OCI-LY3 (cell line): ENCODE data around the gene TMEM222.

Experiments used
- CTCF ChIP-seq: fragments of 200-600, 300-600 bp; sonication (generic); IDR thresholded peaks from 2 replicates; pipeline ENCODE4 v1.5.1; 2014; ENCODE audit warnings: antibody characterized with exemption, low read length, low read depth
- EZH2phosphoT487 ChIP-seq: fragments of 200-600 bp; shearing (Covaris generic); IDR thresholded peaks from 2 replicates; pipeline ENCODE4 v1.6.1; 2018; ENCODE audit warnings: antibody characterized with exemption, mixed run types, low read depth

- TF ChIP-seq CTCF (no peak), EZH2phosphoT487 (no peak)
These were observed 37.0 kb downstream of the TMEM222 start for GRCh38 chr1:27358928-27359313.
